Measurements from ENCODE around the gene KCNK6. TPM values are rescaled to one million over a fixed set of nuclear protein-coding genes. Genes with fewer than 3 reads are reported as not detected.
A peak's percentile ranks its signal among the peaks of the same experiment; 100 is the strongest.

KCNK6 gene
- total RNA-seq, 2 donors from 2014 or later: 5.1 to 8.9 TPM

GRCh38 chr19:38320969-38321339 is 1.3 kb downstream of the KCNK6 start:
- H3K9me3 ChIP-seq (ENCODE audit: control insufficient read depth, low read length): no peaks in the 10 kb centered on the region
- no peak for TF ChIP-seq CTCF (conservative IDR thresholded peaks at IDR 0.05)
- Mint-ChIP-seq H3K4me3 (peak overlapping the region; percentile 61), H3K4me1 (no peaks in the 10 kb centered on the region), H3K27ac (no peak overlapping the region), H3K27me3 (ENCODE audit: insufficient read depth) (peaks cover 54% of the 10 kb centered on the region), H3K36me3 (ENCODE audit: low read depth) (no peaks in the 10 kb centered on the region), H3K9me3 (no peaks in the 10 kb centered on the region)
- H3K4me3 ChIP-seq (ENCODE audit: low read length): peak overlapping the region; percentile 79
- H3K36me3 ChIP-seq (ENCODE audit: control insufficient read depth, insufficient read depth, low read length): no peaks in the 10 kb centered on the region
- H3K9ac ChIP-seq (ENCODE audit: extremely low read depth, low read length, poor library complexity, severe bottlenecking): no peak overlapping the region
- H3K27me3 ChIP-seq (ENCODE audit: control insufficient read depth, insufficient read depth, low read length, poor library complexity, severe bottlenecking): peaks cover 39% of the 10 kb centered on the region
- 92 to 93% methylated on average over 3 of the region's 3 CpGs for WGBS, 2 experiments (ENCODE audit: insufficient coverage in 1 of 2, insufficient read length in 1 of 2)
- no peak overlapping the region for H3K27ac ChIP-seq (ENCODE audit: low read depth, low read length)
- no peak for DNase-seq
- H3K4me1 ChIP-seq (ENCODE audit: control insufficient read depth, insufficient read depth, low read length): no peaks in the 10 kb centered on the region

- H3K9me3 Mint-ChIP-seq: no peaks in the 10 kb centered on the region
- Histone ChIP-seq H3K27me3 (ENCODE audit: control insufficient read depth, insufficient read depth, low read length, poor library complexity, severe bottlenecking) (peaks cover 36% of the 10 kb centered on the region), H3K4me1 (ENCODE audit: control insufficient read depth, insufficient read depth, low read length) (no peaks in the 10 kb centered on the region), H3K9ac (ENCODE audit: extremely low read depth, low read length, poor library complexity, severe bottlenecking) (no peak overlapping the region), H3K27ac (ENCODE audit: low read depth, low read length) (no peak overlapping the region), H3K36me3 (ENCODE audit: control insufficient read depth, insufficient read depth, low read length) (no peaks in the 10 kb centered on the region), H3K9me3 (ENCODE audit: control insufficient read depth, low read length) (no peaks in the 10 kb centered on the region), H3K4me3 (ENCODE audit: low read length) (peak overlapping the region; percentile 79)
- no peak overlapping the region for H3K27ac Mint-ChIP-seq
- no peak overlapping the region for H3K4me3 Mint-ChIP-seq
- no peaks in the 10 kb centered on the region for H3K36me3 Mint-ChIP-seq (ENCODE audit: low read depth)
- H3K4me1 Mint-ChIP-seq: no peaks in the 10 kb centered on the region
- 89 to 94% methylated on average over 10 to 11 of the region's 11 CpGs for WGBS, 2 experiments (ENCODE audit: insufficient coverage in 1 of 2, insufficient read length in 1 of 2)
- TF ChIP-seq CTCF (conservative IDR thresholded peaks at IDR 0.05): peak; percentile 13
- peaks cover 48% of the 10 kb centered on the region for H3K27me3 Mint-ChIP-seq (ENCODE audit: insufficient read depth)
- DNase-seq: no peak
Observed at GRCh38 chr19:38321646-38322196, 2.1 kb downstream of the KCNK6 start.

GRCh38 chr19:38323291-38323690 is 3.6 kb downstream of the KCNK6 start:
- Histone ChIP-seq H3K9ac (ENCODE audit: extremely low read depth, low read length, poor library complexity, severe bottlenecking) (no peak overlapping the region), H3K36me3 (ENCODE audit: control insufficient read depth, insufficient read depth, low read length) (no peaks in the 10 kb centered on the region), H3K4me1 (ENCODE audit: control insufficient read depth, insufficient read depth, low read length) (no peaks in the 10 kb centered on the region), H3K4me3 (ENCODE audit: low read length) (no peak overlapping the region), H3K27me3 (ENCODE audit: control insufficient read depth, insufficient read depth, low read length, poor library complexity, severe bottlenecking) (peaks cover 28% of the 10 kb centered on the region), H3K27ac (ENCODE audit: low read depth, low read length) (no peak overlapping the region), H3K9me3 (ENCODE audit: control insufficient read depth, low read length) (no peaks in the 10 kb centered on the region)
- Mint-ChIP-seq H3K27ac (no peak overlapping the region), H3K36me3 (ENCODE audit: low read depth) (peaks cover 3% of the 10 kb centered on the region), H3K4me3 (no peak overlapping the region), H3K27me3 (ENCODE audit: insufficient read depth) (peaks cover 34% of the 10 kb centered on the region), H3K9me3 (no peaks in the 10 kb centered on the region), H3K4me1 (no peaks in the 10 kb centered on the region)
- WGBS, 2 experiments (ENCODE audit: insufficient coverage in 1 of 2, insufficient read length in 1 of 2): 90 to 92% methylated on average over 7 of the region's 7 CpGs
- DNase-seq: no peak
- no peak for TF ChIP-seq CTCF (conservative IDR thresholded peaks at IDR 0.05)
